Uterus (tissue), 2 donors: ENCODE results near the gene SLC16A12.

Experiments used
- POLR2A ChIP-seq, 2 donors: fragments of 450-650 bp; IDR thresholded peaks; one replicate each; pipeline ENCODE4 v1.6.1; 2016; ENCODE audit warnings: antibody characterized with exemption in 2 of 2, mild to moderate bottlenecking in 1 of 2, moderate library complexity in 1 of 2
- TF ChIP-seq, protein P1 (sequence below), 4 experiments: fragments of 200-600 bp in 2 of 4; fragments of 450-650 bp in 2 of 4; sonication (generic) in 2 of 4; IDR thresholded peaks; one replicate each; pipeline ENCODE4 v1.5.1; 2016 to 2019; ENCODE audit warnings: antibody characterized with exemption in 4 of 4, mild to moderate bottlenecking in 2 of 4, moderate library complexity in 1 of 4

DNA sequence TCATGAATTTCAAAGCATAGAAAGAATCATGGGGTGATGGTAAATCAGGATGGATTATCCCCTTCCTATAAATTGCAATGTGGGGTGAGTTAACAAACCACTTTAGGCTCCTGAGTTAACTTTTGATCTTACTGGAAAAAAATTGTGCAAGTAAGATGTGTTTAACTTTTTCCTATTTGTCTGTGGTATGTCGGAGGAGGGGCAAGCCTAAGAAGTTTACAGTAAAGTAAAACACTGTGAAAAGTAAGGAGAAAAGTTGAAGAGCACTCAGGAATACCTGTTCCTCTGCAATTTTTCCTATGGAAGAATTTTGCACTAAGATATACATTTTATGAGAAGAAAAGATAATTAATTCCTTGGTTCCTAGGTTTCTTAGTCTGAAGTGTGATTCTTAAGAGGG, 76.6 kb downstream of the SLC16A12 start:
- no peak for TF ChIP-seq POLR2A (IDR thresholded peaks at IDR 0.05)
- TF ChIP-seq, protein P1, sequence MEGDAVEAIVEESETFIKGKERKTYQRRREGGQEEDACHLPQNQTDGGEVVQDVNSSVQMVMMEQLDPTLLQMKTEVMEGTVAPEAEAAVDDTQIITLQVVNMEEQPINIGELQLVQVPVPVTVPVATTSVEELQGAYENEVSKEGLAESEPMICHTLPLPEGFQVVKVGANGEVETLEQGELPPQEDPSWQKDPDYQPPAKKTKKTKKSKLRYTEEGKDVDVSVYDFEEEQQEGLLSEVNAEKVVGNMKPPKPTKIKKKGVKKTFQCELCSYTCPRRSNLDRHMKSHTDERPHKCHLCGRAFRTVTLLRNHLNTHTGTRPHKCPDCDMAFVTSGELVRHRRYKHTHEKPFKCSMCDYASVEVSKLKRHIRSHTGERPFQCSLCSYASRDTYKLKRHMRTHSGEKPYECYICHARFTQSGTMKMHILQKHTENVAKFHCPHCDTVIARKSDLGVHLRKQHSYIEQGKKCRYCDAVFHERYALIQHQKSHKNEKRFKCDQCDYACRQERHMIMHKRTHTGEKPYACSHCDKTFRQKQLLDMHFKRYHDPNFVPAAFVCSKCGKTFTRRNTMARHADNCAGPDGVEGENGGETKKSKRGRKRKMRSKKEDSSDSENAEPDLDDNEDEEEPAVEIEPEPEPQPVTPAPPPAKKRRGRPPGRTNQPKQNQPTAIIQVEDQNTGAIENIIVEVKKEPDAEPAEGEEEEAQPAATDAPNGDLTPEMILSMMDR (IDR thresholded peaks at IDR 0.05), result no peak
